Measurements from ENCODE around the gene RIC8A. TPM values are rescaled to one million over a fixed set of nuclear protein-coding genes. Genes with fewer than 3 reads are reported as not detected.

Gene RIC8A
- total RNA-seq, 1 donor from 2014 or later = 103 TPM

- peaks cover 45% of the 10 kb centered on the region for H3K36me3 ChIP-seq
Observed at GRCh38 chr11:203945-204586, 3.4 kb upstream of the RIC8A start.

DNA sequence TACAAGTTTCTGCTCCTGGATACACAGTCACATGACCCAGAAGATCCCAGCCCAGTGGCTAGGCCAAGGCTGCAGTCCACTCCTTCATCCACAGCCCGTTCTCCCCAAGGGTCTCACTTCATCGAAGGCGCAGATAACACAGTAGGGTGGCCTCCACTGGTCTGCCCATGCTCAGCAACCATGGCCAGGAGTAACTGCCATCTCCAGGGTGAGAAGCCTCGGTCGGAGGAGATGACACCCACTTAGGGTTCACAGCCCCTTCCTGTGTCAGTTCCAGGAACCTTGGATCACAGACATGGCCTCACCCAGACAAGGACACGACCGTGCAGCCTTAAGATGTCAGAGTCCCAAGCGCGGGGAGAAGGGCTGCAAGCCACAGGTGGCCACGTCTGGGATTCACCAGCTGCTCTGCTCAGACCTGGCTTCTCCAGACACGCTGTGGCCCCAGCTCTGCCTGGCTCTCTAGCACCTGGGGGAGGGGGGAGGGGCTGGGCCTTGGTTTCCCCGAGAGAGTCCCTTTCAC, 2.9 kb upstream of the RIC8A start:
- TF ChIP-seq, protein P1, sequence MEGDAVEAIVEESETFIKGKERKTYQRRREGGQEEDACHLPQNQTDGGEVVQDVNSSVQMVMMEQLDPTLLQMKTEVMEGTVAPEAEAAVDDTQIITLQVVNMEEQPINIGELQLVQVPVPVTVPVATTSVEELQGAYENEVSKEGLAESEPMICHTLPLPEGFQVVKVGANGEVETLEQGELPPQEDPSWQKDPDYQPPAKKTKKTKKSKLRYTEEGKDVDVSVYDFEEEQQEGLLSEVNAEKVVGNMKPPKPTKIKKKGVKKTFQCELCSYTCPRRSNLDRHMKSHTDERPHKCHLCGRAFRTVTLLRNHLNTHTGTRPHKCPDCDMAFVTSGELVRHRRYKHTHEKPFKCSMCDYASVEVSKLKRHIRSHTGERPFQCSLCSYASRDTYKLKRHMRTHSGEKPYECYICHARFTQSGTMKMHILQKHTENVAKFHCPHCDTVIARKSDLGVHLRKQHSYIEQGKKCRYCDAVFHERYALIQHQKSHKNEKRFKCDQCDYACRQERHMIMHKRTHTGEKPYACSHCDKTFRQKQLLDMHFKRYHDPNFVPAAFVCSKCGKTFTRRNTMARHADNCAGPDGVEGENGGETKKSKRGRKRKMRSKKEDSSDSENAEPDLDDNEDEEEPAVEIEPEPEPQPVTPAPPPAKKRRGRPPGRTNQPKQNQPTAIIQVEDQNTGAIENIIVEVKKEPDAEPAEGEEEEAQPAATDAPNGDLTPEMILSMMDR (IDR thresholded peaks at IDR 0.05) = no peak
- ATAC-seq = no peak
- intact Hi-C loops (cut with DNase I) = no loop called here
- Histone ChIP-seq H3K27me3 (ENCODE audit: low read depth) (no peaks in the 10 kb centered on the region), H3K27ac (no peak overlapping the region), H3K9me3 (no peaks in the 10 kb centered on the region), H3K4me1 (peaks cover 42% of the 10 kb centered on the region), H3K4me3 (no peak overlapping the region), H3K36me3 (peaks cover 49% of the 10 kb centered on the region)
- no peak for DNase-seq

More at GRCh38 chr11:203945-204586, 3.4 kb upstream of the RIC8A start:
- DNase-seq = no peak
- intact Hi-C loops (cut with DNase I) = no loop called here
- H3K9me3 ChIP-seq = no peaks in the 10 kb centered on the region
- no peak for ATAC-seq
- peaks cover 37% of the 10 kb centered on the region for H3K4me1 ChIP-seq
- H3K4me3 ChIP-seq = no peak overlapping the region
- no peak overlapping the region for H3K27ac ChIP-seq
- TF ChIP-seq, protein P1 (IDR thresholded peaks at IDR 0.05) = no peak
- H3K27me3 ChIP-seq (ENCODE audit: low read depth) = no peaks in the 10 kb centered on the region

GRCh38 chr11:205221-206001, 2.1 kb upstream of the RIC8A start:
- H3K27ac ChIP-seq = no peak overlapping the region
- peaks cover 50% of the 10 kb centered on the region for H3K4me1 ChIP-seq
- H3K27me3 ChIP-seq (ENCODE audit: low read depth) = no peaks in the 10 kb centered on the region
- intact Hi-C loops (cut with DNase I) = no loop called here
- H3K9me3 ChIP-seq = no peaks in the 10 kb centered on the region
- TF ChIP-seq, protein P1 (IDR thresholded peaks at IDR 0.05) = no peak
- peaks cover 57% of the 10 kb centered on the region for H3K36me3 ChIP-seq
- peak overlapping the region; percentile 74 for H3K4me3 ChIP-seq
- ATAC-seq (no peak), DNase-seq (peak; percentile 43)

DNA sequence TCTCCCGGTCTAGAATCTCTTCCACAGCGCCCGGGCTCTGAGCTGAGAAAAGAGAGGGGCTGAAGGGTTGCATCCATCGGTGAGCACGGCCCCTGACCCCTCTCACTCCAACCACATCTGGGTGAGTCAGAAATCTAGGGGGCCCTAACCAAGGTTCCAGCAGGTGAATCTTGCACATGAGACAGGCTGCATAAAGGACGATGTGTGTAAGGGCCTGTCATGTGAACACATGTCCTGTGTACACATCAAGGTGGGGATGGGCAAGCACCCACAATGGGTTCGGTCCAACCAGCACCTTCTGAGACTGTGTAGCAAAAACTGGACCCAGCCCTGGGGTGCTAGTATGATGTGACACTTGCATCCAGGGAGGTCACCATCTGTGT, 1.5 kb upstream of the RIC8A start:
- Histone ChIP-seq H3K4me1 (peaks cover 55% of the 10 kb centered on the region), H3K4me3 (peak overlapping the region; percentile 74), H3K9me3 (no peaks in the 10 kb centered on the region), H3K27me3 (ENCODE audit: low read depth) (no peaks in the 10 kb centered on the region), H3K27ac (peak overlapping the region; percentile 99), H3K36me3 (peaks cover 58% of the 10 kb centered on the region)
- TF ChIP-seq, protein P1 (IDR thresholded peaks at IDR 0.05) = no peak
- DNase-seq (peak; percentile 34), ATAC-seq (no peak)
- intact Hi-C loops (cut with DNase I) = no loop called here

DNA sequence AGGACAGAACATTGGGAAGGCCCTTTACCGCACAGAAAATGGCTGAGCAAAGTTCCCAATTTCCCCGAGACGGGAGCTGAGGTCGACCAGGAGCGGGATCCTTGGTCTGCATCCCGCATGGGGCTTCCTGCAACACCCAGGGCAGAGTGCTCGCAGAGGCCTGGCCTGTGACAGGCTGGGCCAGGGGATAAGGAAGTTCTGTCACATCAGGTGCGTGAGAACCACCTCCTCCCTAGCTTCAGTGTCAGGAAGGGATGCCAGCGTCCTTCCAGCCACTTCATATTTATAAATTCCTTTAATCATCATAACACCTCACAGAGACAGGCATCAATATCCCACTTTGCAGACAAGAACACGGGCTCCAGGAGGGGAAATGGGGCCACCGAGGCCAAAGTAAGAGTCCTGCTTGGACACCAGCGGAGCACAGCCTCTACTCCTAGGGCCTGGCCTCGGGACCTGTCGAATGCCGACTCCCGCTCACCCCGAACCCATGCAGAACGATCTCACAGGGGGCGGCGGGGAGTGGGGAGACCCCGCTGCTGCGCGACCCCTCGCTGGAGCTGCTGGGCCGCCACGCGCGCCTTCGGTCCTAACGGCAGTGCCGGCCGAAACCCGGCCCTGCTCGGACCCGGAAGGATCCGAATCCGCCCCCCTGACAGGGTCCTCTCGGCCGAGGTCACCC, 841 bp upstream of the RIC8A start:
- ATAC-seq (peak; percentile 29 to 42), DNase-seq (peak; percentile 55)
- Histone ChIP-seq H3K4me1 (peaks cover 56% of the 10 kb centered on the region), H3K4me3 (peak overlapping the region; percentile 74), H3K27me3 (ENCODE audit: low read depth) (no peaks in the 10 kb centered on the region), H3K36me3 (peaks cover 58% of the 10 kb centered on the region), H3K27ac (peak overlapping the region; percentile 99), H3K9me3 (no peaks in the 10 kb centered on the region)
- intact Hi-C loops (cut with DNase I) = no loop called here
- TF ChIP-seq, protein P1 (IDR thresholded peaks at IDR 0.05) = no peak
